ENCODE data around the gene TLN1.

Gene TLN1

DNA sequence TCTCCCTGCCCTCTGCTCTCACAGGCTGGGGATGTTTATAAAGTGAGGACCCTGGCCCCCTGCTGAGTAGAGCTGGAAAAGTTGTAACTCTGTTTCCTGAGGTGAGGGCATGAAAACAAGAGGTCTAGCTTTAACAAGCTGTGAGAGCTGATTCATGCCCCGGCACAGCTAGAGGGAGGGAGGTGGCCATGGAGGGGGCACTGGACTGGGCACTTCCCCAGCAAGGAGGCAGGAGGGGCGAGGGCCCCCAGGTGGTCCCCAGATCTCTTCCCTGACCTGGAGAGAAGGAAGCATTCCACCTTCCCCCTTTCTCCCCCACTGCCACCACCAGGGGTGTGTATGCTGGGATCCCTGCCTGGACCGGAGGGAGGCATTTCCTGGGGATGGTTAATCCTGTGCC lies 22.3 kb upstream of the TLN1 start, which contains the start of gene MSMP:
MSMP (minus strand) TSS at position 13 of the 400 bp plus-strand sequence. CDS start 147 bp downstream, outside the sequence.
- FAIRE-seq = no peak
- DNase-seq (ENCODE audit: insufficient read length, low spot score) = no peak
- TF ChIP-seq, protein P1, sequence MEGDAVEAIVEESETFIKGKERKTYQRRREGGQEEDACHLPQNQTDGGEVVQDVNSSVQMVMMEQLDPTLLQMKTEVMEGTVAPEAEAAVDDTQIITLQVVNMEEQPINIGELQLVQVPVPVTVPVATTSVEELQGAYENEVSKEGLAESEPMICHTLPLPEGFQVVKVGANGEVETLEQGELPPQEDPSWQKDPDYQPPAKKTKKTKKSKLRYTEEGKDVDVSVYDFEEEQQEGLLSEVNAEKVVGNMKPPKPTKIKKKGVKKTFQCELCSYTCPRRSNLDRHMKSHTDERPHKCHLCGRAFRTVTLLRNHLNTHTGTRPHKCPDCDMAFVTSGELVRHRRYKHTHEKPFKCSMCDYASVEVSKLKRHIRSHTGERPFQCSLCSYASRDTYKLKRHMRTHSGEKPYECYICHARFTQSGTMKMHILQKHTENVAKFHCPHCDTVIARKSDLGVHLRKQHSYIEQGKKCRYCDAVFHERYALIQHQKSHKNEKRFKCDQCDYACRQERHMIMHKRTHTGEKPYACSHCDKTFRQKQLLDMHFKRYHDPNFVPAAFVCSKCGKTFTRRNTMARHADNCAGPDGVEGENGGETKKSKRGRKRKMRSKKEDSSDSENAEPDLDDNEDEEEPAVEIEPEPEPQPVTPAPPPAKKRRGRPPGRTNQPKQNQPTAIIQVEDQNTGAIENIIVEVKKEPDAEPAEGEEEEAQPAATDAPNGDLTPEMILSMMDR (IDR thresholded peaks at IDR 0.05; ENCODE audit: insufficient read depth, missing control alignments) = no peak

DNA sequence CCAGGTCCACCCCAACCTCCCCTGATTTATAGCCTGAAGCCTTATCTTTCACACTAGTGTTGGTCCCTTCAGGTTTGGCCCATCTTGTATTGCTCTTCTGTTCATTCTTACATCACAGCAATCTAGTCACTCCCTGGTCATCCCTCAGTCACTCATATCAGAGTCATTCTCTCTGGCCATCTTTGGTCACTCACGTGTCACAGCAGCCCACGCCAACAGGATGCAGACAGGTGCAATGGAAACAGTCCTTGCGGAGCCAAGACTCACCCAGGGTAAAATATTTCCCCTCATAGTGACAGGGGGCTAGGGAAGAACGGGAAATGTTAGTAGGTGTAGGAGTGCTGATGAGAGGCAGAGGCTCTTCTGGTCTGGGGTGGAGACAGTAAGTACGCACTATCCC lies 21.5 kb upstream of the TLN1 start:
- FAIRE-seq (no peak), DNase-seq (ENCODE audit: insufficient read length, low spot score) (no peak)
- TF ChIP-seq, protein P1 (IDR thresholded peaks at IDR 0.05; ENCODE audit: insufficient read depth, missing control alignments) = no peak

DNA sequence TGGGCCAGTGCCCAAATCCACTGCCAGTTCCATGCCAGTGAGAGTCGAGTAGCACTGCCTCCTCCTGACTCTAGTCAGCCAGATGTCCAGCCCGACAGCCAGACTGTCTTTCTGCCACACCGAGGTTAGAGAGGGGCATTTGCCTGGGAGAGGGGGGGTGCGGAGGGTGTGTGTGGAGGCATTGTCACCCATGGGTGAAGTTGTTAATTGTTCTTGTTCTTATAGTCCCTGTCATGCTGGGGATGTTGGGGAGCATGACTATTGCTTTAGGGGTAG lies 18.2 kb upstream of the TLN1 start:
- DNase-seq (ENCODE audit: insufficient read length, low spot score) = no peak
- no peak for FAIRE-seq
- TF ChIP-seq, protein P1 (IDR thresholded peaks at IDR 0.05; ENCODE audit: insufficient read depth, missing control alignments) = no peak

DNA sequence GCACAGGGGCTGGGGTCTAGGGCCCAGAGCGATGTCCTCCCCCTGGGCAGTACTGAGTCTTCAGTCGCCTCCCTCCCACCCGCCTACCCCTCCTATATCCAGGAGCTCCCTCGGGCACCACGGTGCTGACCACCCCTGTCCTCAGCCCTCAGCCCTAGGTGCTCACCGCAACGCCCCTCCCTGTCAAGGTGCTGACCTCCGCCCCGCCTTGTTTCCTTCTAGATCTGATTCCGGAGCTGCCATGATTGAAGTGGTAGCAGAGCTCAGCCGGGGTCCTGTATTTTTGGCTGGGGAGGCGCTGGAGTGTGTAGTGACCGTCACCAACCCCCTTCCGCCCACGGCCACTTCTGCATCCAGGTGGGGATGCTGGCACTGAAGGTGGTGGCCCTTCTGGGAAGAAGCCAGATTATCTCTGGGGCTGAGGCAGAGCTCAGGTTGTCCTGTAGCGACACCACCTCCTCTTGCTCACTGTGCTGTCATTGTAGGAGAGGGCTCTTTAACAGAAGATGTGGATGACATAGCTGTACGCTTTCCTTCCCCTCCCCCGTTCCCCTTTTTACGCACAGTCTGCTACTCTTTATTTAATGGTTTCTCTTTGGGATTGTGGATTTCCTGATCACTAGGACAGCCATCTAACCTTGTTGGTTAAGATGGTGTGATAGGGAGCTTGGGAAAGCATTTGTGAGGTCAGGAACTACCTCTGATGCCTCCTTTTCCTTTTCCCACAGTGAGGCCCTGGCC lies 17.7 kb upstream of the TLN1 start:
- TF ChIP-seq, protein P1 (IDR thresholded peaks at IDR 0.05; ENCODE audit: insufficient read depth, missing control alignments) = no peak
- no peak for DNase-seq (ENCODE audit: insufficient read length, low spot score)
- no peak for FAIRE-seq

DNA sequence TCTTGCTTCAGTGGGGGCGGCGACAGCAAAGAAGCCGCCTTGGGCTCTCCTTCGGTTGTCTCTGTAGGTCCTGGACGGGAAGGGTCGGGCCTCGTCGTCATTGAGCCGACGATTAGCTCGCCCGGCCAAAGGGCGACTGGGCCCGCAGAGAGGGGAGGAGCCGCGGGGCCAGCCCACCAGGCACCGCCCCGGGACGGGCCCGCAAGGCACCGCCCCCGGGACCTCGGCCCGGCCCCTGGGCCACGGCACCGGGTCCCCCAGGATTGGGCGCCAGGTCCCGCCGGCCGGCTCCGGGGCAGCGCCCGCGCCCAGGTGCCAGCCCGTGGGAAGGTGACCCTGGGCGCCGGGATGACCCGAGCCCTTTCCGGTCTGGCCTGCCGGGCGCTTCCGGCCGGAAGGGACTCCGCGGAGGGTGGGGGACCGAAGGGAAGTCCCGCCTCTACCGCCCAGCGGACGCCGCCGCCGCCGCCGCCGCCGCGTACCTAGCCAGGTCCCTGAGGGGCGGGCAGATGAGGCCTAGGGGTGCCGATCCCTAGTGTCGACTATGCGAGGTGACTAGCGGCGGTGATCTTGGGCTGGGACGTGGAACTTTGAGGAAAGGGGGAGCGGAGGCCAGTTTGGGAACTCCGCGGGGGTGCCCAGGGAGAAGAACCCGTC lies 17.0 kb upstream of the TLN1 start, which contains the start of the genes GBA2 and RGP1:
GBA2 (minus strand) TSS at position 371 of the 657 bp plus-strand sequence. CDS start 524 bp downstream, outside the sequence.
RGP1 (plus strand) TSS at position 430 of the 657 bp plus-strand sequence. CDS start 469 bp downstream, outside the sequence.
- DNase-seq (ENCODE audit: insufficient read length, low spot score) (no peak), FAIRE-seq (no peak)
- TF ChIP-seq, protein P1 (IDR thresholded peaks at IDR 0.05; ENCODE audit: insufficient read depth, missing control alignments) = no peak

DNA sequence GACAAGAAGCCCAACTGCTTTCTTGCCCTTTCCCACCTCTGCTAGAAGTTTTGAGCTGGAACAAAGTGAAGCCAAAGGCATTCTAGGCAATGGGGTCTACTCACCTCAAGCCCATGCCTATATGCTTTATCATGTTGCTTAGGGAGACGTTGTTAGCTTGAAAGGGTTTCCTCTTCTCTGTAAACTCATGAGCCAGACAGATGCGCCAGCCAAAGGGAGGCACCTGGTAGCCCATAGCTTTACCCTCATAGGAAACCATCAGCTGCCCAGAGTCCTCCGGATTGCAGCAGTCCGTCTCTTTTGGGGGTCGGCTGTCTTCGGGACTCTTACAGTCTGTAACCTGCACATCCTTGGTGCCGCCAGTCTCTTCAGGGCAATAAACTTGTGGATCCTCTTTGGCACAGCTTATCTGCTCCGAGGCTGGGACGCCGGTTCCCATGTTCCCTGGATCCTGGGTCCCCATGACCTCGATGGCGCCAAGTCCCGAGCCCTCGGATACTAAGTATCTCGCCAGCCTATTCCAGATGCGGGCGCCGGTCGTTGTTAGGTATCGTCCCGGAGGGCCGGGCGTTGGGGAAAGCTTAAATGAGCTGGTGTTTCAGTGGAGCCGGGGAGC lies 16.4 kb upstream of the TLN1 start:
- no peak for FAIRE-seq
- DNase-seq (ENCODE audit: insufficient read length, low spot score) = no peak
- TF ChIP-seq, protein P1 (IDR thresholded peaks at IDR 0.05; ENCODE audit: insufficient read depth, missing control alignments) = no peak
